HPDE6-E6E7 (cell line): ENCODE measurements around the gene RADIL.
A peak's percentile ranks its signal among the peaks of the same experiment; 100 is the strongest.

Source experiments
- DNase-seq: peaks from one replicate; pipeline ENCODE4 v3.0.0; 2011; ENCODE audit warnings: missing footprints; ENCODE audit errors: extremely low spot score

Gene RADIL

GRCh38 chr7:4754433-4755010, 129.0 kb downstream of the RADIL start:
- DNase-seq = no peak

GRCh38 chr7:4753598-4754432, 129.7 kb downstream of the RADIL start:
- peak; percentile 79 for DNase-seq

- no peak for DNase-seq
These were observed 132.0 kb downstream of the RADIL start for GRCh38 chr7:4751398-4751947.

GRCh38 chr7:4749798-4750197, 133.7 kb downstream of the RADIL start:
- no peak for DNase-seq

- no peak for DNase-seq
These were observed 134.2 kb downstream of the RADIL start for GRCh38 chr7:4749363-4749762.
